HG02678 (cell line): ENCODE results near the gene RASGRP1.
A peak's percentile ranks its signal among the peaks of the same experiment; 100 is the strongest.
"Not testable (repeated sequence)": the region's sequence is repeated elsewhere in the genome, so short reads cannot be mapped to it uniquely, and the experiment has no call there.

Experiments
- ATAC-seq: cut with Tn5 transposase; IDR thresholded peaks from one replicate; pipeline ENCODE4 v1.9.1; 2021; ENCODE audit warnings: mild to moderate bottlenecking, moderate library complexity; ENCODE audit not compliant: unreplicated experiment

The RASGRP1 gene

GRCh38 chr15:38564557-38565286 lies at the start of gene RASGRP1:
Gene RASGRP1, minus strand, starts transcription at chr15:38564814. Its CDS starts 186 bp downstream, at chr15:38564628.
- ATAC-seq, result peak; percentile 68

- no peak for ATAC-seq
Observed at GRCh38 chr15:38613085-38613484, 48.5 kb upstream of the RASGRP1 start.

GRCh38 chr15:38612159-38612863 lies 47.7 kb upstream of the RASGRP1 start:
- ATAC-seq, result no peak

GRCh38 chr15:38611228-38611627 lies 46.6 kb upstream of the RASGRP1 start:
- ATAC-seq, result no peak

- no peak for ATAC-seq
Observed at GRCh38 chr15:38610748-38611147, 46.1 kb upstream of the RASGRP1 start.

GRCh38 chr15:38609097-38609738 lies 44.6 kb upstream of the RASGRP1 start:
- no peak for ATAC-seq

- no peak for ATAC-seq
Observed at GRCh38 chr15:38608682-38609081, 44.1 kb upstream of the RASGRP1 start.

GRCh38 chr15:38605744-38606143 lies 41.1 kb upstream of the RASGRP1 start:
- no peak for ATAC-seq

- no peak for ATAC-seq
Observed at GRCh38 chr15:38603672-38604071, 39.1 kb upstream of the RASGRP1 start.

- no peak for ATAC-seq
Observed at GRCh38 chr15:38602910-38603670, 38.5 kb upstream of the RASGRP1 start.

- ATAC-seq, result no peak
Observed at GRCh38 chr15:38600236-38600635, 35.6 kb upstream of the RASGRP1 start.

- no peak for ATAC-seq
Observed at GRCh38 chr15:38598749-38599148, 34.1 kb upstream of the RASGRP1 start.

GRCh38 chr15:38597219-38597800 lies 32.7 kb upstream of the RASGRP1 start:
- no peak for ATAC-seq

GRCh38 chr15:38593524-38593923 lies 28.9 kb upstream of the RASGRP1 start:
- no peak for ATAC-seq

GRCh38 chr15:38589502-38589901 lies 24.9 kb upstream of the RASGRP1 start:
- no peak for ATAC-seq

- ATAC-seq, result no peak
Observed at GRCh38 chr15:38588672-38589071, 24.1 kb upstream of the RASGRP1 start.

GRCh38 chr15:38587214-38587613 lies 22.6 kb upstream of the RASGRP1 start:
- ATAC-seq, result no peak

GRCh38 chr15:38586005-38586404 lies 21.4 kb upstream of the RASGRP1 start:
- not testable (repeated sequence) for ATAC-seq

- ATAC-seq, result no peak
Observed at GRCh38 chr15:38578626-38579025, 14.0 kb upstream of the RASGRP1 start.

GRCh38 chr15:38577424-38577987 lies 12.9 kb upstream of the RASGRP1 start:
- no peak for ATAC-seq
